Ishikawa (cell line): ENCODE data around the gene TAF3.

Source experiments
- CEBPB ChIP-seq: IDR thresholded peaks from 2 replicates; pipeline ENCODE4 v1.6.1; 2012
- CREB1 ChIP-seq: IDR thresholded peaks from 2 replicates; pipeline ENCODE4 v1.6.1; 2012; ENCODE audit warnings: low read depth
- EGR1 ChIP-seq: IDR thresholded peaks from 2 replicates; pipeline ENCODE4 v1.6.1; 2012
- EP300 ChIP-seq: IDR thresholded peaks from 2 replicates; pipeline ENCODE4 v1.6.1; 2012; ENCODE audit warnings: borderline replicate concordance
- FOXM1 ChIP-seq: IDR thresholded peaks from 2 replicates; pipeline ENCODE4 v1.6.1; 2012; ENCODE audit warnings: low read depth, borderline replicate concordance
- MAX ChIP-seq: IDR thresholded peaks from 2 replicates; pipeline ENCODE4 v1.6.1; 2012
- NFIC ChIP-seq: IDR thresholded peaks from 2 replicates; pipeline ENCODE4 v1.6.1; 2012
- RAD21 ChIP-seq: IDR thresholded peaks from 2 replicates; pipeline ENCODE4 v1.6.1; 2012; ENCODE audit warnings: low read depth
- REST ChIP-seq: IDR thresholded peaks from 2 replicates; pipeline ENCODE4 v1.6.1; 2012; ENCODE audit warnings: low read depth, mild to moderate bottlenecking
- TAF1 ChIP-seq: IDR thresholded peaks from 2 replicates; pipeline ENCODE4 v1.6.1; 2012; ENCODE audit warnings: low read depth, mild to moderate bottlenecking
- TCF12 ChIP-seq: IDR thresholded peaks from 2 replicates; pipeline ENCODE4 v1.6.1; 2012; ENCODE audit warnings: low read depth
- TEAD4 ChIP-seq: IDR thresholded peaks from 2 replicates; pipeline ENCODE4 v1.6.1; 2012
- USF1 ChIP-seq: IDR thresholded peaks from 2 replicates; pipeline ENCODE4 v1.6.1; 2012
- YY1 ChIP-seq: IDR thresholded peaks from 2 replicates; pipeline ENCODE4 v1.6.1; 2012; ENCODE audit warnings: low read depth
- ZBTB7A ChIP-seq: IDR thresholded peaks from 2 replicates; pipeline ENCODE4 v1.6.1; 2012; ENCODE audit warnings: low read depth

The TAF3 gene

GRCh38 chr10:7866176-7866575 lies 47.9 kb downstream of the TAF3 start:
- TF ChIP-seq ZBTB7A: no peak
- TF ChIP-seq NFIC: no peak
- TF ChIP-seq TCF12: no peak
- TF ChIP-seq TAF1: no peak
- TF ChIP-seq TEAD4: no peak
- TF ChIP-seq CEBPB: no peak
- no peak for TF ChIP-seq YY1
- no peak for TF ChIP-seq REST
- TF ChIP-seq USF1: no peak
- no peak for TF ChIP-seq FOXM1
- TF ChIP-seq EP300: no peak
- no peak for TF ChIP-seq CREB1
- no peak for TF ChIP-seq MAX
- TF ChIP-seq RAD21: no peak
- TF ChIP-seq EGR1: no peak

GRCh38 chr10:7872041-7872442 lies 53.7 kb downstream of the TAF3 start:
- TF ChIP-seq FOXM1 (no peak), RAD21 (peak; percentile 75)

GRCh38 chr10:7874864-7875263 lies 56.6 kb downstream of the TAF3 start:
- TF ChIP-seq EP300 (no peak), CEBPB (no peak), FOXM1 (no peak), RAD21 (no peak), NFIC (no peak), TCF12 (no peak), MAX (no peak), REST (no peak)

GRCh38 chr10:7876541-7877127 lies 58.3 kb downstream of the TAF3 start:
- TF ChIP-seq ZBTB7A: no peak
- no peak for TF ChIP-seq CEBPB
- TF ChIP-seq YY1: no peak
- TF ChIP-seq CREB1: no peak
- TF ChIP-seq USF1: no peak
- TF ChIP-seq TEAD4: no peak
- TF ChIP-seq NFIC: no peak
- TF ChIP-seq TCF12: no peak
- no peak for TF ChIP-seq FOXM1
- no peak for TF ChIP-seq REST
- TF ChIP-seq RAD21: no peak
- no peak for TF ChIP-seq MAX
- TF ChIP-seq EGR1: no peak
- TF ChIP-seq EP300: no peak
- TF ChIP-seq TAF1: no peak

- no peak for TF ChIP-seq MAX
- TF ChIP-seq CEBPB: 0 out of 2 replicates have a peak, but pooled peaks have one; percentile 23
Measured at GRCh38 chr10:7881119-7881518, 62.8 kb downstream of the TAF3 start.
